Bronchial epithelial cell (primary cell): ENCODE data around the gene MAGI2. TPM values are rescaled to one million over a fixed set of nuclear protein-coding genes. Genes with fewer than 3 reads are reported as not detected.

ENCODE experiments used
- DNase-seq: peaks from one replicate; pipeline ENCODE4 v3.0.0-alpha.2; 2010; ENCODE audit warnings: low read depth
- FAIRE-seq: peaks from 2 replicates; lab custom pipeline; 2011; peaks lifted over from hg19 to GRCh38; lab: Jason Lieb, UNC
- H3K27me3 ChIP-seq: 2 replicates; pipeline ENCODE4 v1.5.1; 2011; ENCODE audit warnings: low read length; ENCODE audit not compliant: control insufficient read depth, insufficient read depth
- H3K36me3 ChIP-seq: 2 replicates; pipeline ENCODE4 v1.5.1; 2011; ENCODE audit warnings: low read length; ENCODE audit not compliant: control insufficient read depth, insufficient read depth
- H3K4me3 ChIP-seq: 2 replicates; pipeline ENCODE4 v1.5.1; 2011; ENCODE audit warnings: mild to moderate bottlenecking, low read depth, low read length, control low read depth
- CTCF ChIP-seq: IDR thresholded peaks from 2 replicates; pipeline ENCODE4 v1.5.1; 2011; ENCODE audit warnings: mild to moderate bottlenecking, moderate library complexity, low read length, control low read depth, inconsistent platforms; ENCODE audit not compliant: insufficient read depth, severe bottlenecking
- total RNA-seq: library from RNA; depleted of rRNA; stranded (reverse); fragments of >200 nt; gene quantifications from 2 replicates; pipeline ENCODE4 v1.2.1, GENCODE V29; 2014

The MAGI2 gene
- total RNA-seq, 1 donor from 2014 or later, result 2.6 TPM

DNA sequence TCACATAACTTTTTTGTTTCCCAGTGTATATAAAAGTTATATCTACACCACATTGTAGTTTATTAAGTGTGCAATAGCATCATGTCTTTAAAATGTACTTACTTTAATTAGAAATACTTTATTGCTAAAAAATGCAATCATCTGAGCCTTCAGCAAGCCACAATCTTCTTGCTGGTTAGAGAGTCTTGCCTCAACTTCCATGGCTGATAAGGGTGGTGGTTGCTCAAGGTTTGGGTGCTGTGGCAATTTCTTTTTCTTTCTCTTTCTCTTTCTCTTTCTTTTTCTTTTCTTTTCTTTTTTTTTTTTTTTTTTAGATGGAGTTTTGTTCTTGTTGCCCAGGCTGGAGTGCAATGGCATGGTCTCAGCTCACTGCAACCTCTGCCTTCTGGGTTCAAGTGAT lies 360.0 kb downstream of the MAGI2 start:
- Histone ChIP-seq H3K4me3 (no peak overlapping the region), H3K36me3 (no peaks in the 10 kb centered on the region), H3K27me3 (no peaks in the 10 kb centered on the region)
- no peak for DNase-seq
- no peak for TF ChIP-seq CTCF
- no peak for FAIRE-seq

DNA sequence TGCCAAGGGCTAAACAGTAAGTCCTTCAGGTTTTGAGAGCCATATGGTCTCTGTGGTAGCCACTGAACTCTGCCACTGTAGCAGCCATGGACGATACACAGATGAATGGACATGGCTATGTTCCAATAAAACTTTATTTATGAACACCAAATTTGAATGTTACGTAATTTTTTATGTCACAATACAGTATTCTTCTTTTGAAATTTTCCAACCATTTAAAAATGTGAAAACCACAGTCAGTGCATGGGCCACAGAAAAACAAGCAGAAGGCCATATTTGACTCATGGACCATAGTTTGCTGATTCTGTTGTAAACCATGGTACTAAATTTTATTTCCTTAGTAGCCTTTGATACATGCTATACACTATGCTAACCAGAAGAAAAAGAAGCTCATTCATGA lies 361.8 kb downstream of the MAGI2 start:
- Histone ChIP-seq H3K36me3 (no peaks in the 10 kb centered on the region), H3K4me3 (no peak overlapping the region), H3K27me3 (no peaks in the 10 kb centered on the region)
- FAIRE-seq (no peak), DNase-seq (no peak)
- TF ChIP-seq CTCF, result no peak

DNA sequence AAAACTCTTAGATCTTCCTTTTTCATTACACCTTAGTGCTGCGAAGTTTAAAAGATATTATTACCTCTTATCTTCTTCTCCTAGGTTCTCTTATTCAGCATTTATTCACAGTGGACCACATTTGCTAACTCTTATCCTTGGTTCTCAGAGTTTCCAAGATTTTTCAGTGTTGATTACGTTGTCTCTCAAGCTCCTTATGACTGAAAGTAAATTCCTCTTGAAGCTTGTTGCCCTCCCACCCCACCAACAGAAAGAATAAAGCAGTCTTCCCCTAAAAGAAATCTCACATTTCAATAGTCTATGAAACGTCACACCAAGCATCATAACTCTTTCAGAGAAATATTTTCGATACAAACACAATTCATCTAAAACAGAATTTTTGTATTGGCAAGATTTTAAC lies 362.5 kb downstream of the MAGI2 start:
- H3K27me3 ChIP-seq, result no peaks in the 10 kb centered on the region
- H3K4me3 ChIP-seq, result no peak overlapping the region
- TF ChIP-seq CTCF, result no peak
- no peak for FAIRE-seq
- H3K36me3 ChIP-seq, result no peaks in the 10 kb centered on the region
- no peak for DNase-seq

- no peak for TF ChIP-seq CTCF
- DNase-seq, result peak; percentile 23
- Histone ChIP-seq H3K27me3 (no peaks in the 10 kb centered on the region), H3K4me3 (no peak overlapping the region), H3K36me3 (no peaks in the 10 kb centered on the region)
- FAIRE-seq, result no peak
These were observed 362.9 kb downstream of the MAGI2 start for GRCh38 chr7:79090543-79090942.

GRCh38 chr7:79084423-79084822 lies 369.0 kb downstream of the MAGI2 start:
- Histone ChIP-seq H3K4me3 (no peak overlapping the region), H3K36me3 (no peaks in the 10 kb centered on the region), H3K27me3 (no peaks in the 10 kb centered on the region)
- FAIRE-seq (no peak), DNase-seq (no peak)
- TF ChIP-seq CTCF, result no peak

- Histone ChIP-seq H3K4me3 (no peak overlapping the region), H3K36me3 (no peaks in the 10 kb centered on the region), H3K27me3 (no peaks in the 10 kb centered on the region)
- TF ChIP-seq CTCF, result no peak
- FAIRE-seq (no peak), DNase-seq (no peak)
These were observed 373.4 kb downstream of the MAGI2 start for GRCh38 chr7:79079919-79080554.
